Vagina (tissue), 2 donors: ENCODE measurements around the gene PLEKHA4.

ENCODE experiments used
- POLR2A ChIP-seq, 2 donors: fragments of 450-650 bp; IDR thresholded peaks; one replicate each; pipeline ENCODE4 v1.6.1; 2017; ENCODE audit warnings: antibody characterized with exemption in 2 of 2, mild to moderate bottlenecking in 2 of 2, moderate library complexity in 2 of 2
- POLR2AphosphoS5 ChIP-seq, 2 donors: sonication (generic); formaldehyde crosslinking; IDR thresholded peaks; one replicate each; pipeline ENCODE4 v1.9.0; 2017; ENCODE audit warnings: antibody characterized with exemption in 2 of 2, mild to moderate bottlenecking in 2 of 2, low read depth in 1 of 2; ENCODE audit not compliant: insufficient read depth in 1 of 2
- TF ChIP-seq, protein P1 (sequence below), 3 experiments: fragments of 450-650 bp in 2 of 3; fragments of 200-600 bp in 1 of 3; sonication (generic) in 1 of 3; IDR thresholded peaks; one replicate each; pipeline ENCODE4 v1.5.1; 2017 to 2019; ENCODE audit warnings: antibody characterized with exemption in 3 of 3, mild to moderate bottlenecking in 2 of 3, moderate library complexity in 2 of 3

DNA sequence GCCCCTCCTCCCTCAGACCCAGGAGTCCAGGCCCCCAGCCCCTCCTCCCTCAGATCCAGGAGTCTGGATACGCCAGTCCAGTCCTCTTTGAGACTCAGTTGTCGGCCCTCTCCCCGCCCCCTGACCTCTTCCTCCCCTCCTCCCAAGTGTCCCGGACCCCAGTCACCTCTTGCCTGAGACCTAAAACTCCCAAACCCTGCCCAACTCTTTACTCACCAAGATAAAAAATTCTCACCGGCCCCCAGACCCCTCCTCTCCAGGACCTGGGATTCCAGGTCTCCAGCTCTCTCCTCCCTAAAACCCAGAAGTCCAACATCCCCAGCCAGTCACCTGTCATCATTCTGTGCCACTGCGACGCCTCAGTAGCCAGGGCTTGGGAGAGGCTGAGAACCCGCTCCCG, 30.7 kb downstream of the PLEKHA4 start:
- TF ChIP-seq, protein P1, sequence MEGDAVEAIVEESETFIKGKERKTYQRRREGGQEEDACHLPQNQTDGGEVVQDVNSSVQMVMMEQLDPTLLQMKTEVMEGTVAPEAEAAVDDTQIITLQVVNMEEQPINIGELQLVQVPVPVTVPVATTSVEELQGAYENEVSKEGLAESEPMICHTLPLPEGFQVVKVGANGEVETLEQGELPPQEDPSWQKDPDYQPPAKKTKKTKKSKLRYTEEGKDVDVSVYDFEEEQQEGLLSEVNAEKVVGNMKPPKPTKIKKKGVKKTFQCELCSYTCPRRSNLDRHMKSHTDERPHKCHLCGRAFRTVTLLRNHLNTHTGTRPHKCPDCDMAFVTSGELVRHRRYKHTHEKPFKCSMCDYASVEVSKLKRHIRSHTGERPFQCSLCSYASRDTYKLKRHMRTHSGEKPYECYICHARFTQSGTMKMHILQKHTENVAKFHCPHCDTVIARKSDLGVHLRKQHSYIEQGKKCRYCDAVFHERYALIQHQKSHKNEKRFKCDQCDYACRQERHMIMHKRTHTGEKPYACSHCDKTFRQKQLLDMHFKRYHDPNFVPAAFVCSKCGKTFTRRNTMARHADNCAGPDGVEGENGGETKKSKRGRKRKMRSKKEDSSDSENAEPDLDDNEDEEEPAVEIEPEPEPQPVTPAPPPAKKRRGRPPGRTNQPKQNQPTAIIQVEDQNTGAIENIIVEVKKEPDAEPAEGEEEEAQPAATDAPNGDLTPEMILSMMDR (IDR thresholded peaks at IDR 0.05), result no peak
- TF ChIP-seq POLR2AphosphoS5 (IDR thresholded peaks at IDR 0.05; ENCODE audit: insufficient read depth in 1 of 2, low read depth in 1 of 2) (no peak), POLR2A (IDR thresholded peaks at IDR 0.05) (no peak)
